ENCODE data around the gene TIMD4.

TIMD4 gene

DNA sequence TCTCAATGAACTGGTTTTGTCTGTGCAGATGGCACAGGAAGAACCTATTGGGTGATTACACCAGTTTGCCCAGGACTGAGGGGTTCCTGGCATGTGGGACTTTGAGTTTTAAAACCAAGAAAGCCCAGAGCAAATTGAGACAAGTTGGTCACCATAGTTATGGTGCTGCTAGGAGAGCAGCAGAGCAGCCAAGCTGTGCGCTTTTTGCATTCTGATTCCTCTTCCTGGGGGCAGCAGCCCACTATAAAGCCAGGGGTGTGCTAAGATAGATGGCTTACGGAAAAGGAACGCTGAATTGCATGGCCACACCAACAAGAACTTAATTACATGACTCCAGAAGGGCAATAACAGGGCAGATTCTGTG, 49.7 kb downstream of the TIMD4 start:
- H2AFZ ChIP-seq (ENCODE audit: low read length): no peak overlapping the region
- peaks cover 0 to 8% of the 10 kb centered on the region in 2 donors for H3K4me1 ChIP-seq (ENCODE audit: control insufficient read depth in 2 of 2, insufficient read depth in 1 of 2, low read depth in 1 of 2, low read length in 2 of 2)
- no peak overlapping the region for H2BK15ac ChIP-seq (ENCODE audit: low read length)
- H2AK5ac ChIP-seq (ENCODE audit: low read depth, low read length): no peak overlapping the region
- no peaks in the 10 kb centered on the region for H3K79me1 ChIP-seq (ENCODE audit: low read depth, low read length)
- H3K36me3 ChIP-seq (replicated peaks in 1 of 2; ENCODE audit: control insufficient read depth in 2 of 2, insufficient read depth in 2 of 2, low read length in 2 of 2): no peaks in the 10 kb centered on the region
- no peaks in the 10 kb centered on the region for H3K27me3 ChIP-seq (ENCODE audit: control insufficient read depth in 3 of 3, insufficient read depth in 3 of 3, low read depth in 1 of 3, low read length in 3 of 3)
- H3K9ac ChIP-seq (ENCODE audit: low read depth, low read length, poor library complexity): no peak overlapping the region
- H4K91ac ChIP-seq (ENCODE audit: low read depth, low read length, poor library complexity): no peak overlapping the region
- no peak overlapping the region for H3K4ac ChIP-seq (ENCODE audit: low read length)
- H3K14ac ChIP-seq (ENCODE audit: low read length): no peak overlapping the region
- WGBS, 2 donors (ENCODE audit: extremely low coverage in 2 of 2, insufficient read length in 2 of 2, insufficient replicate concordance in 1 of 2): no CpG with 5 or more reads among the region's 3 CpGs
- H3K4me3 ChIP-seq (ENCODE audit: low read length in 2 of 2): no peak overlapping the region
- no peaks in the 10 kb centered on the region for H3K9me3 ChIP-seq (replicated peaks in 1 of 2; ENCODE audit: control insufficient read depth in 2 of 2, insufficient read depth in 1 of 2, low read depth in 1 of 2, low read length in 2 of 2)
- H2BK12ac ChIP-seq (ENCODE audit: low read length): no peak overlapping the region
- no peak overlapping the region for H4K8ac ChIP-seq (ENCODE audit: low read depth, low read length)
- no peak overlapping the region for H3K27ac ChIP-seq (replicated peaks; ENCODE audit: low read length)
- no peak overlapping the region for H3K18ac ChIP-seq (ENCODE audit: low read length)
- H3K23ac ChIP-seq (ENCODE audit: low read depth, low read length, poor library complexity): no peak overlapping the region
- no peak overlapping the region for H3K4me2 ChIP-seq (ENCODE audit: insufficient read depth, low read length, poor library complexity, severe bottlenecking)
- H2BK5ac ChIP-seq (ENCODE audit: low read length): no peak overlapping the region
- H2BK120ac ChIP-seq (ENCODE audit: low read depth, low read length): no peak overlapping the region
- DNase-seq (ENCODE audit: low spot score): no peak

DNA sequence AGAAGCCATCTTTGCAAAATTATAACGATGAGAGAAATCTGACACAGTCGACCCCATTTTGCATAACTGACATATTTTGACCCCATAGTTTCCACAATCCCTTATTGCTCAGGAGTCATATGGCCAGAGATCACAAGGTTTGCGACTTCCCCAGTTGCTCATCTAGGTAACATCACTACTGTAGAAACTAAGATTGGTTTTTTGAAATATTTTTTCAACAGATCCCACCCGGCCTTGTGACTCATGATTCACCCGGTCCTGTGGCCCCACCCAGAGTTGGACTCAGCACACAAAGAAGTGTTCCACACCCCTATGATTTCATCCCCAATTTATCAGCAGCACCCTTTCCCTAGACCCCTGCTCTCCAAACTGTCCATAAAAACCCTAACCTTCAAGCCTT, 50.2 kb downstream of the TIMD4 start:
- Histone ChIP-seq H3K36me3 (replicated peaks in 1 of 2; ENCODE audit: control insufficient read depth in 2 of 2, insufficient read depth in 2 of 2, low read length in 2 of 2) (no peaks in the 10 kb centered on the region), H4K8ac (ENCODE audit: low read depth, low read length) (no peak overlapping the region), H2BK15ac (ENCODE audit: low read length) (no peak overlapping the region), H3K4me1 (ENCODE audit: control insufficient read depth in 2 of 2, insufficient read depth in 1 of 2, low read depth in 1 of 2, low read length in 2 of 2) (peaks cover 0 to 8% of the 10 kb centered on the region in 2 donors), H3K4ac (ENCODE audit: low read length) (no peak overlapping the region), H2AFZ (ENCODE audit: low read length) (no peak overlapping the region), H3K23ac (ENCODE audit: low read depth, low read length, poor library complexity) (no peak overlapping the region), H3K9me3 (replicated peaks in 1 of 2; ENCODE audit: control insufficient read depth in 2 of 2, insufficient read depth in 1 of 2, low read depth in 1 of 2, low read length in 2 of 2) (no peaks in the 10 kb centered on the region), H3K9ac (ENCODE audit: low read depth, low read length, poor library complexity) (no peak overlapping the region), H3K14ac (ENCODE audit: low read length) (no peak overlapping the region), H3K4me2 (ENCODE audit: insufficient read depth, low read length, poor library complexity, severe bottlenecking) (no peak overlapping the region), H3K18ac (ENCODE audit: low read length) (no peak overlapping the region), H2BK12ac (ENCODE audit: low read length) (no peak overlapping the region), H3K4me3 (ENCODE audit: low read length in 2 of 2) (no peak overlapping the region), H2BK120ac (ENCODE audit: low read depth, low read length) (no peak overlapping the region), H3K27ac (replicated peaks; ENCODE audit: low read length) (no peak overlapping the region), H3K79me1 (ENCODE audit: low read depth, low read length) (no peaks in the 10 kb centered on the region), H2BK5ac (ENCODE audit: low read length) (no peak overlapping the region), H4K91ac (ENCODE audit: low read depth, low read length, poor library complexity) (no peak overlapping the region), H3K27me3 (ENCODE audit: control insufficient read depth in 3 of 3, insufficient read depth in 3 of 3, low read depth in 1 of 3, low read length in 3 of 3) (no peaks in the 10 kb centered on the region), H2AK5ac (ENCODE audit: low read depth, low read length) (no peak overlapping the region)
- DNase-seq (ENCODE audit: low spot score): no peak
- whole genome bisulfite sequencing, 2 donors (ENCODE audit: extremely low coverage in 2 of 2, insufficient read length in 2 of 2, insufficient replicate concordance in 1 of 2): no CpG with 5 or more reads among the region's 5 CpGs

GRCh38 chr5:156909180-156909579, 53.8 kb downstream of the TIMD4 start:
- Histone ChIP-seq H2BK15ac (ENCODE audit: low read length) (no peak overlapping the region), H3K23ac (ENCODE audit: low read depth, low read length, poor library complexity) (no peak overlapping the region), H2AK5ac (ENCODE audit: low read depth, low read length) (no peak overlapping the region), H4K8ac (ENCODE audit: low read depth, low read length) (no peak overlapping the region), H3K27ac (replicated peaks; ENCODE audit: low read length) (no peak overlapping the region), H3K14ac (ENCODE audit: low read length) (no peak overlapping the region), H2BK5ac (ENCODE audit: low read length) (no peak overlapping the region), H3K36me3 (replicated peaks in 1 of 2; ENCODE audit: control insufficient read depth in 2 of 2, insufficient read depth in 2 of 2, low read length in 2 of 2) (no peaks in the 10 kb centered on the region), H3K9me3 (replicated peaks in 1 of 2; ENCODE audit: control insufficient read depth in 2 of 2, insufficient read depth in 1 of 2, low read depth in 1 of 2, low read length in 2 of 2) (no peaks in the 10 kb centered on the region), H3K18ac (ENCODE audit: low read length) (no peak overlapping the region), H3K4ac (ENCODE audit: low read length) (no peak overlapping the region), H3K4me2 (ENCODE audit: insufficient read depth, low read length, poor library complexity, severe bottlenecking) (no peak overlapping the region), H3K4me1 (ENCODE audit: control insufficient read depth in 2 of 2, insufficient read depth in 1 of 2, low read depth in 1 of 2, low read length in 2 of 2) (peaks cover 0 to 6% of the 10 kb centered on the region in 2 donors), H3K79me1 (ENCODE audit: low read depth, low read length) (no peaks in the 10 kb centered on the region), H2BK12ac (ENCODE audit: low read length) (no peak overlapping the region), H3K27me3 (ENCODE audit: control insufficient read depth in 3 of 3, insufficient read depth in 3 of 3, low read depth in 1 of 3, low read length in 3 of 3) (no peaks in the 10 kb centered on the region), H2BK120ac (ENCODE audit: low read depth, low read length) (no peak overlapping the region), H3K4me3 (ENCODE audit: low read length in 2 of 2) (no peak overlapping the region), H4K91ac (ENCODE audit: low read depth, low read length, poor library complexity) (no peak overlapping the region), H3K9ac (ENCODE audit: low read depth, low read length, poor library complexity) (no peak overlapping the region), H2AFZ (ENCODE audit: low read length) (no peak overlapping the region)
- WGBS, 2 donors (ENCODE audit: extremely low coverage in 2 of 2, insufficient read length in 2 of 2, insufficient replicate concordance in 1 of 2): no CpG with 5 or more reads among the region's 6 CpGs
- DNase-seq (ENCODE audit: low spot score): no peak

DNA sequence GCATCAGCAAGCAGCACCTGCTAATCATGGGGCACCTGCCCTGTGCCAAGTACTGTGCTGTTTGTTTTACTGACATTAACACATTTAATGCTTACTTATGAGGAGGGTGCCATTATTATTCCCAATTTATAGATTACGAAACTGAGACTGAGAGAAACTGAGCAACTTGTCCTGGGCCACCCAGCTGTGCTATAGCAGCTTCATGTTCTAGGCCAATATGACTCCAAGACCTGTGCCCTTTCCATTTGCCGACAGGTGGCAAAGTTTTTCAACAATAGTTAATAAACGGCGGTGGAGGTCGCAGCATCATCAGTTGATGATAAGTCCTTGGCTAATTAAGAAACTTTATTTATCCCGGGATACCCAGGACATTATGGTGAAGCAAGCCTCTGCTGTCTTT, 55.4 kb downstream of the TIMD4 start:
- Histone ChIP-seq H2BK12ac (ENCODE audit: low read length) (no peak overlapping the region), H3K27ac (replicated peaks; ENCODE audit: low read length) (no peak overlapping the region), H4K91ac (ENCODE audit: low read depth, low read length, poor library complexity) (no peak overlapping the region), H2BK15ac (ENCODE audit: low read length) (no peak overlapping the region), H3K36me3 (replicated peaks in 1 of 2; ENCODE audit: control insufficient read depth in 2 of 2, insufficient read depth in 2 of 2, low read length in 2 of 2) (no peaks in the 10 kb centered on the region), H2BK5ac (ENCODE audit: low read length) (no peak overlapping the region), H2AK5ac (ENCODE audit: low read depth, low read length) (no peak overlapping the region), H3K23ac (ENCODE audit: low read depth, low read length, poor library complexity) (no peak overlapping the region), H3K4me3 (ENCODE audit: low read length in 2 of 2) (no peak overlapping the region), H3K4ac (ENCODE audit: low read length) (no peak overlapping the region), H3K9me3 (replicated peaks in 1 of 2; ENCODE audit: control insufficient read depth in 2 of 2, insufficient read depth in 1 of 2, low read depth in 1 of 2, low read length in 2 of 2) (no peaks in the 10 kb centered on the region), H3K18ac (ENCODE audit: low read length) (no peak overlapping the region), H3K4me2 (ENCODE audit: insufficient read depth, low read length, poor library complexity, severe bottlenecking) (no peak overlapping the region), H3K14ac (ENCODE audit: low read length) (no peak overlapping the region), H3K27me3 (ENCODE audit: control insufficient read depth in 3 of 3, insufficient read depth in 3 of 3, low read depth in 1 of 3, low read length in 3 of 3) (no peaks in the 10 kb centered on the region), H2BK120ac (ENCODE audit: low read depth, low read length) (no peak overlapping the region), H2AFZ (ENCODE audit: low read length) (no peak overlapping the region), H4K8ac (ENCODE audit: low read depth, low read length) (no peak overlapping the region), H3K4me1 (ENCODE audit: control insufficient read depth in 2 of 2, insufficient read depth in 1 of 2, low read depth in 1 of 2, low read length in 2 of 2) (no peaks in the 10 kb centered on the region), H3K9ac (ENCODE audit: low read depth, low read length, poor library complexity) (no peak overlapping the region), H3K79me1 (ENCODE audit: low read depth, low read length) (no peaks in the 10 kb centered on the region)
- no peak for DNase-seq (ENCODE audit: low spot score)
- no CpG with 5 or more reads among the region's 6 CpGs for WGBS, 2 donors (ENCODE audit: extremely low coverage in 2 of 2, insufficient read length in 2 of 2, insufficient replicate concordance in 1 of 2)
